Stomach (tissue), 9 donors: Measurements from ENCODE around the gene CMKLR1. TPM values are rescaled to one million over a fixed set of nuclear protein-coding genes. Genes with fewer than 3 reads are reported as not detected.

Experiments used
- DNase-seq, 2 donors: peaks; one replicate each; pipeline versions ENCODE4 v3.0.0 to v3.0.0-alpha.2; 2013 to 2019
- H3K27ac ChIP-seq, 5 donors: fragments of 200-600 bp in 4 of 5; sonication (generic) in 4 of 5; one replicate each; pipeline ENCODE4 v1.5.1; 2013 to 2019; ENCODE audit warnings: mild to moderate bottlenecking in 1 of 5, moderate library complexity in 1 of 5
- H3K27me3 ChIP-seq, 3 donors: fragments of 200-600 bp; sonication (generic); one replicate each; pipeline ENCODE4 v1.5.1; 2017 to 2019; ENCODE audit warnings: mixed run types in 1 of 3
- H3K36me3 ChIP-seq, 4 donors: fragments of 200-600 bp; sonication (generic); 1 replicate in 3 of 4; 2 replicates in 1 of 4; pipeline ENCODE4 v1.5.1; 2016 to 2019
- H3K4me1 ChIP-seq, 4 donors: fragments of 200-600 bp; sonication (generic); one replicate each; pipeline ENCODE4 v1.5.1; 2016 to 2019
- H3K4me3 ChIP-seq, 4 donors: fragments of 200-600 bp; sonication (generic) in 3 of 4; one replicate each; pipeline ENCODE4 v1.5.1; 2016 to 2019; ENCODE audit warnings: mild to moderate bottlenecking in 1 of 4
- H3K9me3 ChIP-seq, 4 donors: fragments of 200-600 bp; sonication (generic); one replicate each; pipeline ENCODE4 v1.5.1; 2016 to 2019
- CTCF ChIP-seq, 7 experiments: fragments of 450-650 bp in 4 of 7; fragments of 200-600 bp in 3 of 7; sonication (generic) in 3 of 7; IDR thresholded peaks; one replicate each; pipeline ENCODE4 v1.5.1; 2016 to 2019; ENCODE audit warnings: antibody characterized with exemption in 7 of 7, control low read depth in 2 of 7, mild to moderate bottlenecking in 1 of 7
- EP300 ChIP-seq: sonication (generic); formaldehyde crosslinking; IDR thresholded peaks from one replicate; pipeline ENCODE4 v1.6.1; 2017; ENCODE audit warnings: antibody characterized with exemption
- POLR2A ChIP-seq, 4 donors: fragments of 450-650 bp; IDR thresholded peaks; one replicate each; pipeline ENCODE4 v1.6.1; 2016; ENCODE audit warnings: antibody characterized with exemption in 4 of 4, control low read depth in 2 of 4, mild to moderate bottlenecking in 1 of 4, moderate library complexity in 1 of 4
- POLR2AphosphoS5 ChIP-seq, 3 donors: sonication (generic); formaldehyde crosslinking; IDR thresholded peaks; one replicate each; pipeline ENCODE4 v1.6.1; 2016; ENCODE audit warnings: antibody characterized with exemption in 3 of 3
- WGBS, 5 donors: extraction: QIAGEN DNeasy Blood & Tissue Kit in 3 of 5; methylation state at CpG; one replicate each; pipeline versions ENCODE4 v1.1.5 to v1.1.7; 2013 to 2018; 5-methylcytosine and 5-hydroxymethylcytosine counted together
- intact Hi-C: fragments of 100-400 bp; cut with DNase I; formaldehyde crosslinking; loops from one replicate; pipeline ENCODE4 v1.15.1; 2023; ENCODE audit warnings: low total_unique reads
- polyA plus RNA-seq, 3 donors: library from polyadenylated mRNA; stranded (reverse); fragments of 200-250 nt; gene quantifications; one replicate each; pipeline ENCODE4 v1.2.3, GENCODE V29; 2013
- total RNA-seq, 5 donors: library from RNA; depleted of rRNA; stranded (reverse); fragments of >200 nt; gene quantifications; one replicate each; pipeline versions ENCODE4 v1.1.0 to v1.2.3, GENCODE V29; 2014 to 2016
- donor health status: healthy with polysubstance abuse.
- donor health status: Bipolar disorder and iron deficiency.
- donor health status: healthy.

CMKLR1 gene
- total and polyA plus RNA-seq, 8 donors: 0.45 to 46.1 (median 2.3) TPM

GRCh38 chr12:108375986-108376663 lies 37.0 kb upstream of the CMKLR1 start:
- intact Hi-C loops: no loop called here
- Histone ChIP-seq H3K27me3 (no peaks in the 10 kb centered on the region), H3K4me1 (peaks cover 0 to 13% (median 3%) of the 10 kb centered on the region in 4 donors), H3K9me3 (peaks cover 0 to 35% (median 28%) of the 10 kb centered on the region in 4 donors), H3K4me3 (no peak overlapping the region), H3K27ac (no peak overlapping the region), H3K36me3 (no peaks in the 10 kb centered on the region)
- TF ChIP-seq CTCF (IDR thresholded peaks at IDR 0.05) (no peak), POLR2A (IDR thresholded peaks at IDR 0.05) (no peak), EP300 (no peak), POLR2AphosphoS5 (IDR thresholded peaks at IDR 0.05) (no peak)
- 44 to 57% (median 46%) methylated on average over 4 of the region's 4 CpGs for WGBS, 5 donors
- DNase-seq: no peak

GRCh38 chr12:108374596-108375320 lies 35.6 kb upstream of the CMKLR1 start:
- intact Hi-C loops: no loop called here
- DNase-seq: no peak
- H3K4me1 ChIP-seq: peaks cover 0 to 13% (median 3%) of the 10 kb centered on the region in 4 donors
- no peak overlapping the region for H3K27ac ChIP-seq
- no peaks in the 10 kb centered on the region for H3K27me3 ChIP-seq
- no peak overlapping the region for H3K4me3 ChIP-seq
- peaks cover 0 to 35% (median 28%) of the 10 kb centered on the region in 4 donors for H3K9me3 ChIP-seq
- TF ChIP-seq EP300 (no peak), POLR2A (IDR thresholded peaks at IDR 0.05) (no peak), POLR2AphosphoS5 (IDR thresholded peaks at IDR 0.05) (no peak), CTCF (IDR thresholded peaks at IDR 0.05) (no peak)
- H3K36me3 ChIP-seq: no peaks in the 10 kb centered on the region
- 63 to 88% (median 81%) methylated on average over 2 of the region's 2 CpGs for WGBS, 5 donors

GRCh38 chr12:108373111-108373510 lies 34.0 kb upstream of the CMKLR1 start:
- TF ChIP-seq POLR2AphosphoS5 (IDR thresholded peaks at IDR 0.05) (no peak), CTCF (IDR thresholded peaks at IDR 0.05) (no peak), POLR2A (IDR thresholded peaks at IDR 0.05) (no peak), EP300 (no peak)
- Histone ChIP-seq H3K27ac (no peak overlapping the region), H3K4me1 (peaks cover 0 to 13% (median 3%) of the 10 kb centered on the region in 4 donors), H3K4me3 (no peak overlapping the region), H3K9me3 (peaks cover 0 to 35% (median 27%) of the 10 kb centered on the region in 4 donors), H3K27me3 (no peaks in the 10 kb centered on the region), H3K36me3 (no peaks in the 10 kb centered on the region)
- WGBS, 5 donors: 0 to 31% (median 12%) methylated on average over 1 of the region's 1 CpG
- intact Hi-C loops: no loop called here
- no peak for DNase-seq

GRCh38 chr12:108371801-108372344 lies 32.8 kb upstream of the CMKLR1 start:
- WGBS, 5 donors: 18 to 48% (median 27%) methylated on average over 6 of the region's 6 CpGs
- TF ChIP-seq POLR2AphosphoS5 (IDR thresholded peaks at IDR 0.05): peak in 1 of 3 donors; percentile 69
- no peak for TF ChIP-seq CTCF (IDR thresholded peaks at IDR 0.05)
- TF ChIP-seq EP300: no peak

More at GRCh38 chr12:108371801-108372344, 32.8 kb upstream of the CMKLR1 start:
- intact Hi-C loops: no loop called here
- Histone ChIP-seq H3K4me3 (no peak overlapping the region), H3K4me1 (peaks cover 0 to 13% (median 3%) of the 10 kb centered on the region in 4 donors), H3K9me3 (peaks cover 0 to 35% (median 23%) of the 10 kb centered on the region in 4 donors), H3K27me3 (no peaks in the 10 kb centered on the region), H3K27ac (peak overlapping the region in 1 of 5 donors; percentile 38), H3K36me3 (no peaks in the 10 kb centered on the region)
- peak in 1 of 2 donors; percentile 39 for DNase-seq
